Esophagus squamous epithelium (tissue), 4 donors: Measurements from ENCODE around the gene RO60.

ENCODE experiments used
- POLR2A ChIP-seq, 4 donors: fragments of 450-650 bp; IDR thresholded peaks; one replicate each; pipeline ENCODE4 v1.6.1; 2017; ENCODE audit warnings: antibody characterized with exemption in 4 of 4, mild to moderate bottlenecking in 4 of 4, moderate library complexity in 3 of 4
- TF ChIP-seq, protein P1 (sequence below), 6 experiments: fragments of 450-650 bp in 4 of 6; fragments of 200-600 bp in 2 of 6; sonication (generic) in 2 of 6; IDR thresholded peaks; one replicate each; pipeline ENCODE4 v1.5.1; 2016 to 2019; ENCODE audit warnings: antibody characterized with exemption in 6 of 6, mild to moderate bottlenecking in 4 of 6, moderate library complexity in 4 of 6

GRCh38 chr1:193030280-193030679 lies 29.1 kb upstream of the RO60 start:
- no peak for TF ChIP-seq POLR2A (IDR thresholded peaks at IDR 0.05)
- TF ChIP-seq, protein P1, sequence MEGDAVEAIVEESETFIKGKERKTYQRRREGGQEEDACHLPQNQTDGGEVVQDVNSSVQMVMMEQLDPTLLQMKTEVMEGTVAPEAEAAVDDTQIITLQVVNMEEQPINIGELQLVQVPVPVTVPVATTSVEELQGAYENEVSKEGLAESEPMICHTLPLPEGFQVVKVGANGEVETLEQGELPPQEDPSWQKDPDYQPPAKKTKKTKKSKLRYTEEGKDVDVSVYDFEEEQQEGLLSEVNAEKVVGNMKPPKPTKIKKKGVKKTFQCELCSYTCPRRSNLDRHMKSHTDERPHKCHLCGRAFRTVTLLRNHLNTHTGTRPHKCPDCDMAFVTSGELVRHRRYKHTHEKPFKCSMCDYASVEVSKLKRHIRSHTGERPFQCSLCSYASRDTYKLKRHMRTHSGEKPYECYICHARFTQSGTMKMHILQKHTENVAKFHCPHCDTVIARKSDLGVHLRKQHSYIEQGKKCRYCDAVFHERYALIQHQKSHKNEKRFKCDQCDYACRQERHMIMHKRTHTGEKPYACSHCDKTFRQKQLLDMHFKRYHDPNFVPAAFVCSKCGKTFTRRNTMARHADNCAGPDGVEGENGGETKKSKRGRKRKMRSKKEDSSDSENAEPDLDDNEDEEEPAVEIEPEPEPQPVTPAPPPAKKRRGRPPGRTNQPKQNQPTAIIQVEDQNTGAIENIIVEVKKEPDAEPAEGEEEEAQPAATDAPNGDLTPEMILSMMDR (IDR thresholded peaks at IDR 0.05): no peak
